Stimulated activated naive CD8-positive, alpha-beta T cell treated with anti-CD3 and anti-CD28 coated beads, Interleukin-15, Interleukin-2, amounts not matched to agents 100 ng/mL and 50 ng/mL, for 24 hours (primary cell): ENCODE data around the gene INSYN2A.

Experiments
- H3K27ac Mint-ChIP-seq: one replicate; pipeline ENCODE4 v1.8.0; 2021; ENCODE audit warnings: mild to moderate bottlenecking, mixed read lengths
- H3K27me3 Mint-ChIP-seq: one replicate; pipeline ENCODE4 v1.8.0; 2021; ENCODE audit warnings: mixed read lengths
- H3K36me3 Mint-ChIP-seq: one replicate; pipeline ENCODE4 v1.8.0; 2021; ENCODE audit warnings: low read depth, mixed read lengths
- H3K4me1 Mint-ChIP-seq: one replicate; pipeline ENCODE4 v1.8.0; 2021; ENCODE audit warnings: low read depth, mixed read lengths
- H3K4me3 Mint-ChIP-seq: one replicate; pipeline ENCODE4 v1.8.0; 2021; ENCODE audit warnings: mild to moderate bottlenecking, mixed read lengths
- H3K9me3 Mint-ChIP-seq: one replicate; pipeline ENCODE4 v1.8.0; 2021; ENCODE audit warnings: mixed read lengths

Gene INSYN2A

GRCh38 chr10:127210936-127211466, 14.6 kb upstream of the INSYN2A start:
- Mint-ChIP-seq H3K4me1 (no peaks in the 10 kb centered on the region), H3K27ac (no peak overlapping the region), H3K27me3 (no peaks in the 10 kb centered on the region), H3K4me3 (no peak overlapping the region), H3K9me3 (no peaks in the 10 kb centered on the region), H3K36me3 (no peaks in the 10 kb centered on the region)

GRCh38 chr10:127207081-127207480, 10.7 kb upstream of the INSYN2A start:
- Mint-ChIP-seq H3K9me3 (no peaks in the 10 kb centered on the region), H3K27ac (no peak overlapping the region), H3K4me1 (no peaks in the 10 kb centered on the region), H3K27me3 (no peaks in the 10 kb centered on the region), H3K4me3 (no peak overlapping the region), H3K36me3 (no peaks in the 10 kb centered on the region)

- Mint-ChIP-seq H3K27ac (no peak overlapping the region), H3K4me3 (no peak overlapping the region), H3K4me1 (no peaks in the 10 kb centered on the region), H3K27me3 (peaks cover 4% of the 10 kb centered on the region), H3K36me3 (no peaks in the 10 kb centered on the region), H3K9me3 (no peaks in the 10 kb centered on the region)
Measured at GRCh38 chr10:127203067-127203466, 6.7 kb upstream of the INSYN2A start.

- Mint-ChIP-seq H3K27me3 (peaks cover 14% of the 10 kb centered on the region), H3K27ac (no peak overlapping the region), H3K36me3 (no peaks in the 10 kb centered on the region), H3K4me3 (no peak overlapping the region), H3K4me1 (no peaks in the 10 kb centered on the region), H3K9me3 (no peaks in the 10 kb centered on the region)
Measured at GRCh38 chr10:127200646-127201045, 4.3 kb upstream of the INSYN2A start.

- Mint-ChIP-seq H3K36me3 (no peaks in the 10 kb centered on the region), H3K9me3 (no peaks in the 10 kb centered on the region), H3K27me3 (peaks cover 25% of the 10 kb centered on the region), H3K4me3 (no peak overlapping the region), H3K4me1 (no peaks in the 10 kb centered on the region), H3K27ac (no peak overlapping the region)
Measured at GRCh38 chr10:127198721-127199120, 2.3 kb upstream of the INSYN2A start.

GRCh38 chr10:127198307-127198706, 1.9 kb upstream of the INSYN2A start:
- H3K27ac Mint-ChIP-seq = no peak overlapping the region
- no peaks in the 10 kb centered on the region for H3K9me3 Mint-ChIP-seq
- no peak overlapping the region for H3K4me3 Mint-ChIP-seq
- no peaks in the 10 kb centered on the region for H3K4me1 Mint-ChIP-seq
- H3K27me3 Mint-ChIP-seq = peaks cover 29% of the 10 kb centered on the region
- H3K36me3 Mint-ChIP-seq = no peaks in the 10 kb centered on the region

- Mint-ChIP-seq H3K27me3 (peaks cover 33% of the 10 kb centered on the region), H3K4me3 (no peak overlapping the region)
Measured at GRCh38 chr10:127197154-127197432, 702 bp upstream of the INSYN2A start.

GRCh38 chr10:127195571-127196281, 665 bp downstream of the INSYN2A start:
- Mint-ChIP-seq H3K27ac (no peak overlapping the region), H3K27me3 (peaks cover 33% of the 10 kb centered on the region), H3K4me1 (no peaks in the 10 kb centered on the region), H3K4me3 (no peak overlapping the region), H3K36me3 (no peaks in the 10 kb centered on the region), H3K9me3 (no peaks in the 10 kb centered on the region)

More at GRCh38 chr10:127197154-127197432, 702 bp upstream of the INSYN2A start:
- Mint-ChIP-seq H3K9me3 (no peaks in the 10 kb centered on the region), H3K4me1 (no peaks in the 10 kb centered on the region), H3K36me3 (no peaks in the 10 kb centered on the region), H3K27ac (no peak overlapping the region)

- no peaks in the 10 kb centered on the region for H3K36me3 Mint-ChIP-seq
- no peaks in the 10 kb centered on the region for H3K4me1 Mint-ChIP-seq
- H3K9me3 Mint-ChIP-seq = no peaks in the 10 kb centered on the region
- no peak overlapping the region for H3K27ac Mint-ChIP-seq
- H3K4me3 Mint-ChIP-seq = no peak overlapping the region
- peaks cover 33% of the 10 kb centered on the region for H3K27me3 Mint-ChIP-seq
Measured at GRCh38 chr10:127195041-127195506, 1.3 kb downstream of the INSYN2A start.

- H3K27me3 Mint-ChIP-seq = peaks cover 33% of the 10 kb centered on the region
- no peaks in the 10 kb centered on the region for H3K36me3 Mint-ChIP-seq
- no peak overlapping the region for H3K27ac Mint-ChIP-seq
- no peaks in the 10 kb centered on the region for H3K4me1 Mint-ChIP-seq
- no peaks in the 10 kb centered on the region for H3K9me3 Mint-ChIP-seq
- no peak overlapping the region for H3K4me3 Mint-ChIP-seq
Measured at GRCh38 chr10:127194599-127194998, 1.8 kb downstream of the INSYN2A start.

GRCh38 chr10:127194111-127194510, 2.3 kb downstream of the INSYN2A start:
- Mint-ChIP-seq H3K36me3 (no peaks in the 10 kb centered on the region), H3K4me1 (no peaks in the 10 kb centered on the region), H3K27me3 (peaks cover 33% of the 10 kb centered on the region), H3K27ac (no peak overlapping the region), H3K4me3 (no peak overlapping the region), H3K9me3 (no peaks in the 10 kb centered on the region)

- no peaks in the 10 kb centered on the region for H3K36me3 Mint-ChIP-seq
- peaks cover 30% of the 10 kb centered on the region for H3K27me3 Mint-ChIP-seq
- no peak overlapping the region for H3K27ac Mint-ChIP-seq
- no peak overlapping the region for H3K4me3 Mint-ChIP-seq
- no peaks in the 10 kb centered on the region for H3K4me1 Mint-ChIP-seq
- no peaks in the 10 kb centered on the region for H3K9me3 Mint-ChIP-seq
Measured at GRCh38 chr10:127193125-127193524, 3.3 kb downstream of the INSYN2A start.

GRCh38 chr10:127190427-127190826, 6.0 kb downstream of the INSYN2A start:
- Mint-ChIP-seq H3K4me1 (no peaks in the 10 kb centered on the region), H3K36me3 (no peaks in the 10 kb centered on the region), H3K9me3 (no peaks in the 10 kb centered on the region), H3K4me3 (no peak overlapping the region), H3K27ac (no peak overlapping the region), H3K27me3 (peaks cover 19% of the 10 kb centered on the region)

- Mint-ChIP-seq H3K27ac (no peak overlapping the region), H3K27me3 (peaks cover 12% of the 10 kb centered on the region), H3K9me3 (no peaks in the 10 kb centered on the region)
Measured at GRCh38 chr10:127189226-127189625, 7.2 kb downstream of the INSYN2A start.

GRCh38 chr10:127186813-127187212, 9.6 kb downstream of the INSYN2A start:
- H3K36me3 Mint-ChIP-seq = no peaks in the 10 kb centered on the region
- H3K4me1 Mint-ChIP-seq = no peaks in the 10 kb centered on the region
- no peaks in the 10 kb centered on the region for H3K27me3 Mint-ChIP-seq
- H3K27ac Mint-ChIP-seq = no peak overlapping the region
- no peak overlapping the region for H3K4me3 Mint-ChIP-seq
- no peaks in the 10 kb centered on the region for H3K9me3 Mint-ChIP-seq

More at GRCh38 chr10:127189226-127189625, 7.2 kb downstream of the INSYN2A start:
- no peak overlapping the region for H3K4me3 Mint-ChIP-seq
- H3K4me1 Mint-ChIP-seq = no peaks in the 10 kb centered on the region
- H3K36me3 Mint-ChIP-seq = no peaks in the 10 kb centered on the region

- H3K27me3 Mint-ChIP-seq = peaks cover 2% of the 10 kb centered on the region
- H3K9me3 Mint-ChIP-seq = no peaks in the 10 kb centered on the region
- H3K4me1 Mint-ChIP-seq = no peaks in the 10 kb centered on the region
- H3K36me3 Mint-ChIP-seq = no peaks in the 10 kb centered on the region
- no peak overlapping the region for H3K27ac Mint-ChIP-seq
- no peak overlapping the region for H3K4me3 Mint-ChIP-seq
Measured at GRCh38 chr10:127184582-127184981, 11.8 kb downstream of the INSYN2A start.
